Panc1 (cell line): Measurements from ENCODE around the gene ROPN1L.

ENCODE experiments used
- CTCF ChIP-seq: fragments of 450-650 bp; IDR thresholded peaks from 2 replicates; pipeline ENCODE4 v1.5.1; 2017; ENCODE audit warnings: mild to moderate bottlenecking
- POLR2AphosphoS5 ChIP-seq: IDR thresholded peaks from 2 replicates; pipeline ENCODE4 v1.6.1; 2012; ENCODE audit warnings: mild to moderate bottlenecking, low read depth, low read length, moderate library complexity
- REST ChIP-seq, 2 experiments: IDR thresholded peaks; 2 replicates each; pipeline ENCODE4 v1.6.1; 2011 to 2012; ENCODE audit warnings: low read depth in 2 of 2, control low read depth in 1 of 2, low read length in 1 of 2, mild to moderate bottlenecking in 1 of 2, moderate library complexity in 1 of 2; ENCODE audit not compliant: insufficient read depth in 1 of 2
- SIN3A ChIP-seq: IDR thresholded peaks from 2 replicates; pipeline ENCODE4 v1.6.1; 2012; ENCODE audit warnings: low read depth, mild to moderate bottlenecking, low read length, moderate library complexity, borderline replicate concordance; ENCODE audit not compliant: insufficient read depth
- TCF7L2 ChIP-seq: IDR thresholded peaks from 2 replicates; pipeline ENCODE4 v1.6.1; 2011; ENCODE audit warnings: mild to moderate bottlenecking, low read depth, low read length, inconsistent platforms

GRCh38 chr5:10500669-10501068 is 59.0 kb downstream of the ROPN1L start:
- TF ChIP-seq CTCF (no peak), POLR2AphosphoS5 (no peak), REST (IDR thresholded peaks at IDR 0.05; ENCODE audit: insufficient read depth in 1 of 2, low read depth in 2 of 2, low read length in 1 of 2) (no peak), TCF7L2 (no peak), SIN3A (no peak)
